H9 (cell line): ENCODE results near the gene BAZ1B. TPM values are rescaled to one million over a fixed set of nuclear protein-coding genes. Genes with fewer than 3 reads are reported as not detected.

Experiments
- DNase-seq: peaks from one replicate; pipeline ENCODE4 v3.0.0-alpha.2; 2017
- H2AFZ ChIP-seq: one replicate; pipeline ENCODE4 v1.6.1; 2013; ENCODE audit warnings: mild to moderate bottlenecking, low read length, control low read depth, moderate library complexity
- H2AK5ac ChIP-seq: 2 replicates; pipeline ENCODE4 v1.6.1; 2013; ENCODE audit warnings: low read length, control low read depth, mixed read lengths; ENCODE audit not compliant: insufficient read length
- H2BK120ac ChIP-seq: one replicate; pipeline ENCODE4 v1.6.1; 2013; ENCODE audit warnings: low read depth, mild to moderate bottlenecking, low read length, control low read depth, inconsistent platforms; ENCODE audit not compliant: poor library complexity, severe bottlenecking
- H2BK12ac ChIP-seq: 2 replicates; pipeline ENCODE4 v1.6.1; 2013; ENCODE audit warnings: low read length, control low read depth, mixed read lengths, low read depth; ENCODE audit not compliant: insufficient read length
- H2BK15ac ChIP-seq: 2 replicates; pipeline ENCODE4 v1.6.1; 2013; ENCODE audit warnings: low read depth, low read length, control low read depth
- H2BK20ac ChIP-seq: one replicate; pipeline ENCODE4 v1.6.1; 2013; ENCODE audit warnings: low read depth, mild to moderate bottlenecking, low read length, control low read depth, inconsistent platforms; ENCODE audit not compliant: poor library complexity, severe bottlenecking
- H2BK5ac ChIP-seq: 2 replicates; pipeline ENCODE4 v1.6.1; 2013; ENCODE audit warnings: low read length, control low read depth, mixed read lengths; ENCODE audit not compliant: insufficient read length
- H3K14ac ChIP-seq: 2 replicates; pipeline ENCODE4 v1.6.1; 2013; ENCODE audit warnings: low read length, control low read depth; ENCODE audit not compliant: insufficient read depth
- H3K18ac ChIP-seq: 2 replicates; pipeline ENCODE4 v1.6.1; 2013; ENCODE audit warnings: low read depth, mild to moderate bottlenecking, mixed read lengths, low read length, control low read depth; ENCODE audit not compliant: insufficient read length
- H3K23ac ChIP-seq: 2 replicates; pipeline ENCODE4 v1.6.1; 2013; ENCODE audit warnings: low read length, control low read depth, mixed read lengths, low read depth; ENCODE audit not compliant: insufficient read length
- H3K23me2 ChIP-seq: 2 replicates; pipeline ENCODE4 v1.6.1; 2013; ENCODE audit warnings: low read depth, mild to moderate bottlenecking, mixed read lengths, low read length, control low read depth; ENCODE audit not compliant: insufficient read length, poor library complexity, severe bottlenecking
- H3K27ac ChIP-seq: 2 replicates; pipeline ENCODE4 v1.5.1; 2013; ENCODE audit warnings: low read length, control low read depth, mixed read lengths, low read depth; ENCODE audit not compliant: insufficient read length
- H3K27me3 ChIP-seq: 2 replicates; pipeline ENCODE4 v1.6.1; 2013; ENCODE audit warnings: low read length, control low read depth, inconsistent platforms; ENCODE audit not compliant: insufficient read depth
- H3K4ac ChIP-seq: 2 replicates; pipeline ENCODE4 v1.6.1; 2013; ENCODE audit warnings: low read depth, mild to moderate bottlenecking, control low read depth, inconsistent platforms, low read length, moderate library complexity
- H3K4me1 ChIP-seq: 2 replicates; pipeline ENCODE4 v1.6.1; 2013; ENCODE audit warnings: low read length, control low read depth, inconsistent platforms; ENCODE audit not compliant: insufficient read depth
- H3K4me2 ChIP-seq: 2 replicates; pipeline ENCODE4 v1.6.1; 2013; ENCODE audit warnings: low read length, control low read depth, mixed read lengths; ENCODE audit not compliant: insufficient read length, insufficient read depth
- H3K56ac ChIP-seq: 2 replicates; pipeline ENCODE4 v1.6.1; 2013; ENCODE audit warnings: low read depth, mild to moderate bottlenecking, mixed read lengths, low read length, control low read depth; ENCODE audit not compliant: insufficient read length
- H3K79me1 ChIP-seq: 2 replicates; pipeline ENCODE4 v1.6.1; 2013; ENCODE audit warnings: low read depth, mild to moderate bottlenecking, moderate library complexity, low read length, control low read depth, inconsistent platforms; ENCODE audit not compliant: insufficient read depth, poor library complexity, severe bottlenecking
- H3K79me2 ChIP-seq: 2 replicates; pipeline ENCODE4 v1.6.1; 2013; ENCODE audit warnings: low read length, control low read depth, inconsistent platforms; ENCODE audit not compliant: insufficient read depth
- H3K9ac ChIP-seq: 2 replicates; pipeline ENCODE4 v1.6.1; 2013; ENCODE audit warnings: low read length, control low read depth, mixed read lengths; ENCODE audit not compliant: insufficient read length; ENCODE audit errors: extremely low read depth
- H3K9me3 ChIP-seq: one replicate; pipeline ENCODE4 v1.6.1; 2013; ENCODE audit warnings: low read depth, low read length, inconsistent platforms; ENCODE audit not compliant: control insufficient read depth
- H3T11ph ChIP-seq: one replicate; pipeline ENCODE4 v1.6.1; 2013; ENCODE audit warnings: mild to moderate bottlenecking, low read length, control low read depth, inconsistent platforms
- H4K20me1 ChIP-seq: one replicate; pipeline ENCODE4 v1.6.1; 2013; ENCODE audit not compliant: control insufficient read depth, insufficient read length, insufficient read depth
- H4K5ac ChIP-seq: 2 replicates; pipeline ENCODE4 v1.6.1; 2013; ENCODE audit warnings: low read depth, mild to moderate bottlenecking, mixed read lengths, low read length, control low read depth; ENCODE audit not compliant: insufficient read length
- H4K8ac ChIP-seq: replicated peaks from 2 replicates; pipeline ENCODE4 v1.6.1; 2013; ENCODE audit warnings: low read length, control low read depth, mixed read lengths, low read depth; ENCODE audit not compliant: insufficient read length
- H4K91ac ChIP-seq: 2 replicates; pipeline ENCODE4 v1.6.1; 2013; ENCODE audit warnings: low read depth, mild to moderate bottlenecking, moderate library complexity, mixed read lengths, low read length, control low read depth; ENCODE audit not compliant: insufficient read length
- H3K27ac Mint-ChIP-seq, 3 experiments: 2 replicates in 2 of 3; 3 replicates in 1 of 3; pipeline ENCODE4 v1.8.0; 2020 to 2021; ENCODE audit warnings: mixed read lengths in 3 of 3, mild to moderate bottlenecking in 1 of 3, moderate library complexity in 1 of 3
- H3K27me3 Mint-ChIP-seq: 2 replicates; pipeline ENCODE4 v1.8.0; 2021; ENCODE audit warnings: low read depth, mild to moderate bottlenecking, moderate library complexity, mixed read lengths
- H3K36me3 Mint-ChIP-seq, 3 experiments: 2 replicates in 2 of 3; 3 replicates in 1 of 3; pipeline ENCODE4 v1.8.0; 2020 to 2021; ENCODE audit warnings: low read depth in 3 of 3, mixed read lengths in 3 of 3; ENCODE audit not compliant: insufficient read depth in 1 of 3
- H3K4me1 Mint-ChIP-seq, 2 experiments: 2 replicates each; pipeline ENCODE4 v1.8.0; 2020; ENCODE audit warnings: mixed read lengths in 2 of 2
- H3K4me3 Mint-ChIP-seq, 2 experiments: 2 replicates in 1 of 2; 3 replicates in 1 of 2; pipeline ENCODE4 v1.8.0; 2020 to 2021; ENCODE audit warnings: mild to moderate bottlenecking in 2 of 2, mixed read lengths in 2 of 2, moderate library complexity in 1 of 2
- H3K9me3 Mint-ChIP-seq, 2 experiments: 2 replicates in 1 of 2; 3 replicates in 1 of 2; pipeline ENCODE4 v1.8.0; 2020; ENCODE audit warnings: mild to moderate bottlenecking in 2 of 2, mixed read lengths in 2 of 2, moderate library complexity in 1 of 2
- WGBS: extraction: QIAGEN DNeasy Blood & Tissue Kit; methylation state at CpG from one replicate; pipeline ENCODE4 v1.1.7; 2013; ENCODE audit warnings: missing lambda C conversion rate, low lambda C conversion rate, mixed read lengths; ENCODE audit not compliant: insufficient read length; ENCODE audit errors: extremely low coverage; 5-methylcytosine and 5-hydroxymethylcytosine counted together
- total RNA-seq: library from RNA; stranded (reverse); gene quantifications from 2 replicates; pipeline ENCODE4 v1.2.1, GENCODE V29; 2021
- TF ChIP-seq, protein P1 (sequence below): fragments of 200-600 bp; sonication (generic); conservative IDR thresholded peaks from 3 replicates; pipeline ENCODE4 v1.8.0; 2021; ENCODE audit warnings: antibody characterized with exemption, mild to moderate bottlenecking

Gene BAZ1B
- total RNA-seq, 1 experiment from 2014 or later = 96.4 TPM

DNA sequence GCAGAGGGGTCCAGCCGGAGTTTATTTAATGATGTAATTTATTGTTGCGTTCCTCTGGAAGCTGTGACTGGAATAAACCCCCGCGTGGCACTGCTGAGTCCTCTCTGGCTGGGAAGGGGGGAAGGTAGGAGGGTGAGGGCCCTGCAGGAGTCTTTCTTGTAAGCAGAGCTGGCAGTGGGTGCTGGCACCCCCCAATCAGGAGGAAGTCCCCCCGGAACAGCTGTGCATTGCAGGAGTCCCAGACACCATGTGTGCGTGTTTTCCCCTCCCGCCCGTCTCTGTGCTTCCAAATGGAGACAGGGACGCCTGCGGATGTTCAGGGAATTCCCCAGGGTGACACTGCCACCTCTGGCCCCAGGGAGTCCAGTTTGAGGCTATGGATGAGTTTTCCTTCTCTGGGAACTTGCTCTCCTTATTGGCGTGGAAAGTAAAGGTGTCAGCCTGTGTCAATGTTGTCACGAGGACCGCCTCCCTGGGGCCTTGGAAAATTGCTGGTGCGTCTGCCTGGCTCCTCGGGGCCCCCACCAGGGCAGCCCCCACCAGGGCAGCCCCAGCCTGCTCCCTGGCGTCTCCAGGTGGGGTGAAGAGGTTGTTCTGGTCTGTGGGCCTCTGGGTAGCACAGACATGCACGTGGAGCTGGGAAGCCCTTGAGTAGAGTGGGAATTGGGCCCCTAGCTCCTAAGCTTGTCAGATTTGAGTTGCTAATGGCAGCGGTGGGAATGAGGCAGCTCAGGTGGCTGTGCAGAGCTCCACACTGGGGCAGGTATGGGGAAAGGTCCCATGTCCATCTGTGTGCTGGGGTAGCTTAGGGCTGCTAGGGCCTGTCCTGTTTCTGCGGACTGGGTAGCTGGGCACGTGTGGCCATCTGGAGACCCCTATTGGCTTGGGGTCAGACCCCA lies 85.8 kb downstream of the BAZ1B start:
- WGBS = no CpG with 5 or more reads among the region's 20 CpGs
- H4K5ac ChIP-seq = no peak overlapping the region
- Mint-ChIP-seq H3K4me3 (no peak overlapping the region), H3K9me3 (peaks cover 0 to 3% of the 10 kb centered on the region in 2 experiments; a peak in 2 of 5 replicates), H3K27me3 (peaks cover 17% of the 10 kb centered on the region), H3K36me3 (peaks cover 12 to 25% (median 24%) of the 10 kb centered on the region in 3 experiments; a peak in 6 of 7 replicates), H3K4me1 (peaks cover 0 to 8% of the 10 kb centered on the region in 2 experiments; a peak in 3 of 4 replicates), H3K27ac (peak overlapping the region in 1 of 3 experiments; percentile 44; a peak in 1 of 7 replicates)
- no peaks in the 10 kb centered on the region for H3K23me2 ChIP-seq
- H3K4me2 ChIP-seq = no peak overlapping the region
- H3K14ac ChIP-seq = no peak overlapping the region; the same call in 1 of the 2 replicates
- no peak overlapping the region for H2BK20ac ChIP-seq
- H3K9me3 ChIP-seq = no peaks in the 10 kb centered on the region
- H4K8ac ChIP-seq = no peak overlapping the region
- H3K27me3 ChIP-seq = no peaks in the 10 kb centered on the region; the same call in 1 of the 2 replicates
- no peak overlapping the region for H3K9ac ChIP-seq
- no peak overlapping the region for H3K27ac ChIP-seq
- no peaks in the 10 kb centered on the region for H3K79me1 ChIP-seq
- H3K4ac ChIP-seq = no peak overlapping the region
- H2AK5ac ChIP-seq = no peak overlapping the region
- H3K4me1 ChIP-seq = no peaks in the 10 kb centered on the region
- H2AFZ ChIP-seq = no peak overlapping the region
- no peak overlapping the region for H3K18ac ChIP-seq
- H3K56ac ChIP-seq = no peak overlapping the region
- H2BK120ac ChIP-seq = no peak overlapping the region
- H4K91ac ChIP-seq = no peak overlapping the region
- no peaks in the 10 kb centered on the region for H4K20me1 ChIP-seq
- no peak overlapping the region for H3K23ac ChIP-seq
- H2BK12ac ChIP-seq = no peak overlapping the region
- no peak overlapping the region for H2BK5ac ChIP-seq
- no peaks in the 10 kb centered on the region for H3K79me2 ChIP-seq
- H3T11ph ChIP-seq = no peak overlapping the region
- TF ChIP-seq, protein P1, sequence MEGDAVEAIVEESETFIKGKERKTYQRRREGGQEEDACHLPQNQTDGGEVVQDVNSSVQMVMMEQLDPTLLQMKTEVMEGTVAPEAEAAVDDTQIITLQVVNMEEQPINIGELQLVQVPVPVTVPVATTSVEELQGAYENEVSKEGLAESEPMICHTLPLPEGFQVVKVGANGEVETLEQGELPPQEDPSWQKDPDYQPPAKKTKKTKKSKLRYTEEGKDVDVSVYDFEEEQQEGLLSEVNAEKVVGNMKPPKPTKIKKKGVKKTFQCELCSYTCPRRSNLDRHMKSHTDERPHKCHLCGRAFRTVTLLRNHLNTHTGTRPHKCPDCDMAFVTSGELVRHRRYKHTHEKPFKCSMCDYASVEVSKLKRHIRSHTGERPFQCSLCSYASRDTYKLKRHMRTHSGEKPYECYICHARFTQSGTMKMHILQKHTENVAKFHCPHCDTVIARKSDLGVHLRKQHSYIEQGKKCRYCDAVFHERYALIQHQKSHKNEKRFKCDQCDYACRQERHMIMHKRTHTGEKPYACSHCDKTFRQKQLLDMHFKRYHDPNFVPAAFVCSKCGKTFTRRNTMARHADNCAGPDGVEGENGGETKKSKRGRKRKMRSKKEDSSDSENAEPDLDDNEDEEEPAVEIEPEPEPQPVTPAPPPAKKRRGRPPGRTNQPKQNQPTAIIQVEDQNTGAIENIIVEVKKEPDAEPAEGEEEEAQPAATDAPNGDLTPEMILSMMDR = no peak
- DNase-seq = no peak
- no peak overlapping the region for H2BK15ac ChIP-seq
